Panc1 (cell line): ENCODE measurements around the gene NEMF. TPM values are rescaled to one million over a fixed set of nuclear protein-coding genes. Genes with fewer than 3 reads are reported as not detected.
"Not testable (repeated sequence)": the region's sequence is repeated elsewhere in the genome, so short reads cannot be mapped to it uniquely, and the experiment has no call there.

Experiments
- ATAC-seq: fragments of 200-7000 bp; cut with Tn5 transposase; 2 replicates; pipeline ENCODE4 v1.9.1; 2020; ENCODE audit warnings: mild to moderate bottlenecking, moderate library complexity
- BruUV-seq: library from RNA; stranded (reverse); fragments of 400-500 nt; replicated peaks from 2 replicates; lab custom pipeline; 2021; lab: Mats Ljungman, UMichigan
- CTCF ChIA-PET: fragments of 300-600 bp; sonication (Branson Sonifier 250); formaldehyde crosslinking; loops from one replicate; lab custom pipeline; 2022; ENCODE audit warnings: antibody characterized with exemption; lab: Charles Lee
- POLR2A ChIA-PET: fragments of 300-600 bp; sonication (Branson Sonifier 250); formaldehyde crosslinking; loops from one replicate; lab custom pipeline; 2022; ENCODE audit warnings: antibody characterized with exemption; lab: Charles Lee
- DNase-seq: peaks from one replicate; pipeline ENCODE4 v3.0.0-alpha.2; 2010; ENCODE audit warnings: low read depth, low spot score
- H3K27ac ChIP-seq: 2 replicates; pipeline ENCODE4 v1.5.1; 2011; ENCODE audit warnings: mild to moderate bottlenecking, low read length, inconsistent platforms
- H3K27me3 ChIP-seq: fragments of 200-500 bp; sonication (Bioruptor generic); 2 replicates; pipeline ENCODE4 v1.6.0; 2014; ENCODE audit warnings: low read length, inconsistent platforms; ENCODE audit not compliant: control insufficient read depth, insufficient read depth
- H3K36me3 ChIP-seq: fragments of 200-500 bp; sonication (Bioruptor generic); 2 replicates; pipeline ENCODE4 v1.5.1; 2014; ENCODE audit warnings: inconsistent platforms, mild to moderate bottlenecking, low read length, moderate library complexity; ENCODE audit not compliant: control insufficient read depth, insufficient read depth
- H3K4me1 ChIP-seq: 2 replicates; pipeline ENCODE4 v1.5.1; 2011; ENCODE audit warnings: inconsistent platforms, mild to moderate bottlenecking, low read length, moderate library complexity; ENCODE audit not compliant: control insufficient read depth, insufficient read depth
- H3K4me3 ChIP-seq, 2 experiments: 2 replicates each; pipeline ENCODE4 v1.5.1; 2011 to 2012; ENCODE audit warnings: low read depth in 2 of 2, low read length in 2 of 2, mild to moderate bottlenecking in 2 of 2, inconsistent platforms in 1 of 2, moderate library complexity in 1 of 2
- H3K9me3 ChIP-seq: fragments of 200-500 bp; sonication (Bioruptor generic); 2 replicates; pipeline ENCODE4 v1.5.1; 2014; ENCODE audit warnings: low read depth, mild to moderate bottlenecking, inconsistent platforms, low read length, moderate library complexity; ENCODE audit not compliant: control insufficient read depth, insufficient read depth
- POLR2AphosphoS5 ChIP-seq: IDR thresholded peaks from 2 replicates; pipeline ENCODE4 v1.6.1; 2012; ENCODE audit warnings: mild to moderate bottlenecking, low read depth, low read length, moderate library complexity
- SIN3A ChIP-seq: IDR thresholded peaks from 2 replicates; pipeline ENCODE4 v1.6.1; 2012; ENCODE audit warnings: low read depth, mild to moderate bottlenecking, low read length, moderate library complexity, borderline replicate concordance; ENCODE audit not compliant: insufficient read depth
- TCF7L2 ChIP-seq: IDR thresholded peaks from 2 replicates; pipeline ENCODE4 v1.6.1; 2011; ENCODE audit warnings: mild to moderate bottlenecking, low read depth, low read length, inconsistent platforms
- in situ Hi-C: cut with HindIII; loops from 2 replicates; pipeline ENCODE4 v1.10.0; 2016; ENCODE audit warnings: low sequenced_read_pairs, low pct_unique_long_range_greater_than_20kb
- intact Hi-C: fragments of 100-400 bp; cut with micrococcal nuclease; formaldehyde crosslinking; loops from one replicate; pipeline ENCODE4 v1.10.0; 2022; ENCODE audit not compliant: unreplicated experiment
- total RNA-seq: library from RNA; stranded (reverse); gene quantifications from one replicate; pipeline ENCODE4 v1.2.1, GENCODE V29; 2021; ENCODE audit not compliant: unreplicated experiment
- TF ChIP-seq, protein P1 (sequence below): fragments of 450-650 bp; IDR thresholded peaks from 2 replicates; pipeline ENCODE4 v1.5.1; 2017; ENCODE audit warnings: mild to moderate bottlenecking
- TF ChIP-seq, protein P2 (sequence below), 2 experiments: IDR thresholded peaks; 2 replicates each; pipeline ENCODE4 v1.6.1; 2011 to 2012; ENCODE audit warnings: low read depth in 2 of 2, control low read depth in 1 of 2, low read length in 1 of 2, mild to moderate bottlenecking in 1 of 2, moderate library complexity in 1 of 2; ENCODE audit not compliant: insufficient read depth in 1 of 2

The NEMF gene
- total RNA-seq, 1 experiment from 2014 or later, result 38.3 TPM

DNA sequence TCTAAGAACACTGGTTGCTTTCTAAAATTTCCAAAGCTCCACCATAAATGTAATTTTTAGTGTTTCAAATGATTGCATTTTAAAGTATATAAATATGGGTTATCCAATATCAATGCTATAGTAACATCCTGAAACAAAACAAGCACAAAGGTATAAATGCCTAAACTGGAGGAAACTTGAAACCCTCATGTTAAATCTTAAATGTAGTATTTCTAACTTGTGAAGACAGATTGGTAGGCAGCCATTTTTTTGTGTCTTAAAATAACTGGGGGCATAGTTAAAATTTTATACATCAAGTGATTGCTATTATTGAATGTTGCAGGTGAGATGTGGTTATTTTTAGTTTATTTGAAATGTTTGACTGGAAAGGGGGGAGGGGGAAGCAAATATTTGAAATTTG, 43.7 kb upstream of the NEMF start:
- H3K36me3 ChIP-seq, BruUV-seq, H3K9me3 ChIP-seq, POLR2A ChIA-PET, CTCF ChIA-PET, DNase-seq, ATAC-seq, H3K27me3 ChIP-seq, H3K4me1 ChIP-seq, in situ Hi-C loops: not testable (repeated sequence)
- Histone ChIP-seq H3K27ac (peak overlapping the region; percentile 97), H3K4me3 (peak overlapping the region; percentile 75 to 80)
- intact Hi-C loops, result loop anchor here (5.0 to 10.0 kb wide), 3 partner anchors 49 to 211 kb away; no protein-coding TSS in a partner anchor

DNA sequence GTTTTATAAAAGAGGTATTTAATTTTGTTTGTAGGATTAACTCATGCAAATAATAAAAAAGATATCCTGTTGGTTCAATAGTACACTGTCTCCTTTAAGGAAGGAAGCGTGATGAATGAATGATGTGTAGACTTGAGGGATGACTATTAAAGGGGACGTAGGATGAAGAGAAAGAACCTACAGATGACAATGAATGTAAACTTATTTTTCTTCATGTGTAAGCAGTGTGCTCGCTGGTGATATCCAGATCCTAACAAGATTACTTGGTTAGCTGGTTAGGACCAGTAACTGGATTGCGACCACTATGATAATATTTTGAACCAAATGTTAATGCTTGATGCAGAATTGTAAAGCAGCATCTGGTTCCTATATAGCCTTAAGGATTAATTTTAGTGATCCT, 42.9 kb upstream of the NEMF start:
- in situ Hi-C loops (no loop called here), intact Hi-C loops (loop anchor here (5.0 to 10.0 kb wide), 3 partner anchors 49 to 212 kb away; no protein-coding TSS in a partner anchor)
- no peaks in the 10 kb centered on the region for H3K9me3 ChIP-seq
- peak overlapping the region; percentile 97 for H3K27ac ChIP-seq
- ATAC-seq (no peak), DNase-seq (no peak)
- H3K36me3 ChIP-seq, result peaks cover 7% of the 10 kb centered on the region
- ChIA-PET POLR2A (interaction anchor here (0.6 kb wide), 1 partner anchor 11 kb away, joined by 16 read pairs; no protein-coding TSS in a partner anchor), CTCF (no interaction called here)
- H3K4me1 ChIP-seq, result peaks cover 7% of the 10 kb centered on the region
- no TSS peak for BruUV-seq
- peak overlapping the region; percentile 75 to 80 for H3K4me3 ChIP-seq
- TF ChIP-seq POLR2AphosphoS5 (no peak), TCF7L2 (no peak), SIN3A (no peak)
- TF ChIP-seq, protein P1, sequence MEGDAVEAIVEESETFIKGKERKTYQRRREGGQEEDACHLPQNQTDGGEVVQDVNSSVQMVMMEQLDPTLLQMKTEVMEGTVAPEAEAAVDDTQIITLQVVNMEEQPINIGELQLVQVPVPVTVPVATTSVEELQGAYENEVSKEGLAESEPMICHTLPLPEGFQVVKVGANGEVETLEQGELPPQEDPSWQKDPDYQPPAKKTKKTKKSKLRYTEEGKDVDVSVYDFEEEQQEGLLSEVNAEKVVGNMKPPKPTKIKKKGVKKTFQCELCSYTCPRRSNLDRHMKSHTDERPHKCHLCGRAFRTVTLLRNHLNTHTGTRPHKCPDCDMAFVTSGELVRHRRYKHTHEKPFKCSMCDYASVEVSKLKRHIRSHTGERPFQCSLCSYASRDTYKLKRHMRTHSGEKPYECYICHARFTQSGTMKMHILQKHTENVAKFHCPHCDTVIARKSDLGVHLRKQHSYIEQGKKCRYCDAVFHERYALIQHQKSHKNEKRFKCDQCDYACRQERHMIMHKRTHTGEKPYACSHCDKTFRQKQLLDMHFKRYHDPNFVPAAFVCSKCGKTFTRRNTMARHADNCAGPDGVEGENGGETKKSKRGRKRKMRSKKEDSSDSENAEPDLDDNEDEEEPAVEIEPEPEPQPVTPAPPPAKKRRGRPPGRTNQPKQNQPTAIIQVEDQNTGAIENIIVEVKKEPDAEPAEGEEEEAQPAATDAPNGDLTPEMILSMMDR, result no peak
- TF ChIP-seq, protein P2, sequence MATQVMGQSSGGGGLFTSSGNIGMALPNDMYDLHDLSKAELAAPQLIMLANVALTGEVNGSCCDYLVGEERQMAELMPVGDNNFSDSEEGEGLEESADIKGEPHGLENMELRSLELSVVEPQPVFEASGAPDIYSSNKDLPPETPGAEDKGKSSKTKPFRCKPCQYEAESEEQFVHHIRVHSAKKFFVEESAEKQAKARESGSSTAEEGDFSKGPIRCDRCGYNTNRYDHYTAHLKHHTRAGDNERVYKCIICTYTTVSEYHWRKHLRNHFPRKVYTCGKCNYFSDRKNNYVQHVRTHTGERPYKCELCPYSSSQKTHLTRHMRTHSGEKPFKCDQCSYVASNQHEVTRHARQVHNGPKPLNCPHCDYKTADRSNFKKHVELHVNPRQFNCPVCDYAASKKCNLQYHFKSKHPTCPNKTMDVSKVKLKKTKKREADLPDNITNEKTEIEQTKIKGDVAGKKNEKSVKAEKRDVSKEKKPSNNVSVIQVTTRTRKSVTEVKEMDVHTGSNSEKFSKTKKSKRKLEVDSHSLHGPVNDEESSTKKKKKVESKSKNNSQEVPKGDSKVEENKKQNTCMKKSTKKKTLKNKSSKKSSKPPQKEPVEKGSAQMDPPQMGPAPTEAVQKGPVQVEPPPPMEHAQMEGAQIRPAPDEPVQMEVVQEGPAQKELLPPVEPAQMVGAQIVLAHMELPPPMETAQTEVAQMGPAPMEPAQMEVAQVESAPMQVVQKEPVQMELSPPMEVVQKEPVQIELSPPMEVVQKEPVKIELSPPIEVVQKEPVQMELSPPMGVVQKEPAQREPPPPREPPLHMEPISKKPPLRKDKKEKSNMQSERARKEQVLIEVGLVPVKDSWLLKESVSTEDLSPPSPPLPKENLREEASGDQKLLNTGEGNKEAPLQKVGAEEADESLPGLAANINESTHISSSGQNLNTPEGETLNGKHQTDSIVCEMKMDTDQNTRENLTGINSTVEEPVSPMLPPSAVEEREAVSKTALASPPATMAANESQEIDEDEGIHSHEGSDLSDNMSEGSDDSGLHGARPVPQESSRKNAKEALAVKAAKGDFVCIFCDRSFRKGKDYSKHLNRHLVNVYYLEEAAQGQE (IDR thresholded peaks at IDR 0.05; ENCODE audit: insufficient read depth in 1 of 2, low read depth in 2 of 2, low read length in 1 of 2), result no peak
- H3K27me3 ChIP-seq, result no peaks in the 10 kb centered on the region

DNA sequence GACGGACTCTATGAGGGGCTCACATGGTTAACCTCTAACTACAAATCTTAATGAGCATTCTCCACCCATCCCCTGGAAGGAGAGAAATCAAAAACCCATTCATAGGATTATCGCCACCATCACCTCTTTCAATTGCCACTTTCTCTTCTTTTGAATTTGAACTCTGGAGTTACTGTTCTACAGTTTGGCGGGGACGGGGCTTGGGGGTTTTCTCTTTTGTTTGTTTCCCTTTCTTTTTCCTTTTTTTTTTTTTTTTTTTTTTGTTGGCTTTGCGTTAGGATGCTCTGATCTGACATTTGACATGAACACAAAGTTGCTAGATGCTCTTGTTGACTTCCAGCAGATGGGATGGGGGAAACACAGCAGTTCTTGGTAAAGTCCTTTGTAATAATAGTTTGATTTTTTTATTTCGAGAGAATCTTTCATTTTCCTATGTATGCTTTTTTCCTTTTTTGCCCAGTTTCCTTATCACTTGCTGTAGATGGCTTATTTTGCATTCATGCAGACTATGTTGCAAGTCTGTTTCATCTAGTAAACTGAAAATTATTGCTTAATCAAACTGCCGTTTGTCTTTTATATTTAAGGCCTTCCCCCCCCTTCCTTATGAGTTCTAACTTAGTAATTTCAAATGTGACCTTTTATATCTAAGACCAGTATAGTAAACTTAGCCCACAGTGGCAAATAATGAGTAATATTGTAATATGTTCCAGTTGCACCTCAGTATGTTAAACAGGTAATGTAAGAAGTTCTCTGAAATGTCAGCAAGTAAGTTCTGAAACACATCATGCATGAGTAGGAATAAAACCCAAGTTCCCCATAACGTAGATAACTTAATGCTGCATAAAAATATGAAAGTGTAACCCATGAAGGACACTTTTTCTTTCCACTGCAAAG, 41.9 kb upstream of the NEMF start:
- H3K9me3 ChIP-seq, BruUV-seq, ATAC-seq, H3K36me3 ChIP-seq, CTCF ChIA-PET, in situ Hi-C loops, H3K4me1 ChIP-seq, DNase-seq, H3K27me3 ChIP-seq: not testable (repeated sequence)
- POLR2A ChIA-PET, result interaction anchor here (0.6 kb wide), 1 partner anchor 10 kb away, joined by 16 read pairs; no protein-coding TSS in a partner anchor
- Histone ChIP-seq H3K4me3 (peak overlapping the region; percentile 75 to 80), H3K27ac (peak overlapping the region; percentile 97)
- intact Hi-C loops, result loop anchor here (5.0 to 10.0 kb wide), 3 partner anchors 50 to 213 kb away; no protein-coding TSS in a partner anchor
